Measurements from ENCODE around the gene DEF6. TPM values are rescaled to one million over a fixed set of nuclear protein-coding genes. Genes with fewer than 3 reads are reported as not detected.

The DEF6 gene
- total RNA-seq, 1 donor from 2014 or later, result 0.17 TPM

DNA sequence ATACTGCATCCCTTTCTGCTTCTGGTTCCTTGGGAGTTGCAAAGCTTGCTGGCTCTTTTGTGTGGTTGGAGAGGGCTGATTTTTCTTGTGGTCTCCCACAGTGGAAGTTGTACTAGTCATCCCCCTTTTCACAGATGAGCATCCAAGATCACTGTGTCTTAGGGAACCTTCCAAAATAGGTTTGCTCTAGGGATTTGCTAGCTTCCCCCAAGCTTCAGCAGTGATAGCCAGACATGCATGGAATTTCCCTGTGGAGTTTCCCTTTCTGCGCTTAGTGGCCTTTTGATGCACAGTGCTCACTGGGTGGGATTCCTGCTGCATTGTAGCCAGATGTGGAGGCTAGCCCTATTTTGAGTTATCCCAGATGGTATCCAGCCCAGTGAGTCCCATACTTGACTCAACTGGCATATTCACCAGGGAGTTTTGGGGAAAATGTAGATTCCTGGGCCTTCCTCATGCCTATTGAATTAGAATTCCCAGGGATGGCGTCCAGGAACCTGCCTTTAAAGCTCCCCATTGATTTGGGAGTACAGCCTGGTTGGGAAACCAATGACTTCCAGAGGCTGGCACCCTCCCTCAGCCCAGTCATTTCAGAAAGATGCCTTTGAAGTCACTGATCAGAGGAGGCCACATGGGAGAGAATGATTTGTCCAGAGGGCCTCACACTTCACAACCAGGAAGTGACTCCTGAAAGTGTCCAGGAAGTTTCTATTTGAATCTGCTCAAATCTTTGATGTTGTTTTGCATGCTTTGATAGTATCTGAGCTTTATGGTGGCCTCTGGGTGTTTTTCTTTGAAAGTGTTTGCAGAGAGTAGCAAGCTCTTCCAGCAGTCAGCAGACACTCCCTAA lies 70.6 kb downstream of the DEF6 start:
- H3K4me3 ChIP-seq, result no peak overlapping the region
- no peak overlapping the region for H2AFZ ChIP-seq (replicated peaks)
- peaks cover 11% of the 10 kb centered on the region for H3K4me1 Mint-ChIP-seq
- no peaks in the 10 kb centered on the region for H3F3A ChIP-seq (ENCODE audit: low read depth)
- no peaks in the 10 kb centered on the region for H3K9me3 ChIP-seq (ENCODE audit: low read depth)
- no peak overlapping the region for H3K9ac ChIP-seq
- peaks cover 2% of the 10 kb centered on the region for H3K4me1 ChIP-seq
- peaks cover 8% of the 10 kb centered on the region for H3K36me3 Mint-ChIP-seq
- H3K27me3 ChIP-seq, result no peaks in the 10 kb centered on the region
- no peak for DNase-seq (ENCODE audit: low spot score)
- peaks cover 5% of the 10 kb centered on the region for H3K27me3 Mint-ChIP-seq (ENCODE audit: insufficient read depth, low read depth)
- no peak overlapping the region for H3K27ac ChIP-seq
- H3K79me2 ChIP-seq (ENCODE audit: low read depth), result no peaks in the 10 kb centered on the region
- no peaks in the 10 kb centered on the region for H4K20me1 ChIP-seq (ENCODE audit: low read depth)
- no peak overlapping the region for H3K4me2 ChIP-seq
- H3K36me3 ChIP-seq, result no peaks in the 10 kb centered on the region
- H3K9me3 Mint-ChIP-seq, result no peaks in the 10 kb centered on the region
- no peak for TF ChIP-seq EZH2 (IDR thresholded peaks at IDR 0.05)
- no peak for TF ChIP-seq EZH2phosphoT487 (IDR thresholded peaks at IDR 0.05)
- TF ChIP-seq, protein P1, sequence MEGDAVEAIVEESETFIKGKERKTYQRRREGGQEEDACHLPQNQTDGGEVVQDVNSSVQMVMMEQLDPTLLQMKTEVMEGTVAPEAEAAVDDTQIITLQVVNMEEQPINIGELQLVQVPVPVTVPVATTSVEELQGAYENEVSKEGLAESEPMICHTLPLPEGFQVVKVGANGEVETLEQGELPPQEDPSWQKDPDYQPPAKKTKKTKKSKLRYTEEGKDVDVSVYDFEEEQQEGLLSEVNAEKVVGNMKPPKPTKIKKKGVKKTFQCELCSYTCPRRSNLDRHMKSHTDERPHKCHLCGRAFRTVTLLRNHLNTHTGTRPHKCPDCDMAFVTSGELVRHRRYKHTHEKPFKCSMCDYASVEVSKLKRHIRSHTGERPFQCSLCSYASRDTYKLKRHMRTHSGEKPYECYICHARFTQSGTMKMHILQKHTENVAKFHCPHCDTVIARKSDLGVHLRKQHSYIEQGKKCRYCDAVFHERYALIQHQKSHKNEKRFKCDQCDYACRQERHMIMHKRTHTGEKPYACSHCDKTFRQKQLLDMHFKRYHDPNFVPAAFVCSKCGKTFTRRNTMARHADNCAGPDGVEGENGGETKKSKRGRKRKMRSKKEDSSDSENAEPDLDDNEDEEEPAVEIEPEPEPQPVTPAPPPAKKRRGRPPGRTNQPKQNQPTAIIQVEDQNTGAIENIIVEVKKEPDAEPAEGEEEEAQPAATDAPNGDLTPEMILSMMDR (IDR thresholded peaks at IDR 0.05), result no peak
- no peak overlapping the region for H3K4me3 Mint-ChIP-seq
- no peak overlapping the region for H3K27ac Mint-ChIP-seq

DNA sequence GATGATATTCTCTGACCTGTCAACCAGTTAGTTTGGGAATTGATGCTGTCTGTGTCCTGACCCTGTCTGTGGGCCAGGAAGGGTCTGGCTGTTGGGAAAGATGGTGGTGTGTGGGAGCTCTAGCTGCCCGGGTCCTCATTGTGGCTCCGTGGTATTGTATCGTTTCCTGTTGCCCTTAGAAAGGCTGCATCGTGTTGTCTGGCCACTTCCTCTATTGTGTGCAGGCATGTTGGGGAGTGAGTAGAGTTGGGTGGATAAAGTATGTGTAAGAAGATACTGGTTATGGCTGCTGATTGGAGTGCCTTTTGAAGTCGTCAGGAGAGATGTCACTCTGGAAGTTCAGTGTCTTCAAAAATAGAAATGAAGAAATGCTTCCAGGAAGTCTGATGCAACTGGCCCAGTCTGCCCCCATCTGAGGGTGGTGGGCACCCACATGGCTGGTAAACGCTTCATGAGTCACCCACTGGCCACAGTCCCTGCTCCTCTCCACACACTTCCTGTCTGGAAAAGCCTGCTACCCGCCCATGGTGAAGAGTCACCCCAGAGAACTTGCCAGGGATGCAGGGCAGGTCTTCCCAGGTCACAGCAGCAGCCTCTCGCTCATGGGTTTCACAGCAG lies 72.6 kb downstream of the DEF6 start:
- TF ChIP-seq EZH2 (IDR thresholded peaks at IDR 0.05), result no peak
- no peak for TF ChIP-seq EZH2phosphoT487 (IDR thresholded peaks at IDR 0.05)
- TF ChIP-seq, protein P1 (IDR thresholded peaks at IDR 0.05), result no peak
- Mint-ChIP-seq H3K4me3 (no peak overlapping the region), H3K27me3 (ENCODE audit: insufficient read depth, low read depth) (peaks cover 9% of the 10 kb centered on the region), H3K27ac (peak overlapping the region; percentile 4), H3K36me3 (peaks cover 8% of the 10 kb centered on the region), H3K9me3 (no peaks in the 10 kb centered on the region), H3K4me1 (peaks cover 6% of the 10 kb centered on the region)
- H3F3A ChIP-seq (ENCODE audit: low read depth), result no peaks in the 10 kb centered on the region
- no peaks in the 10 kb centered on the region for H3K4me1 ChIP-seq
- H3K79me2 ChIP-seq (ENCODE audit: low read depth), result no peaks in the 10 kb centered on the region
- H3K9ac ChIP-seq, result no peak overlapping the region
- no peak overlapping the region for H3K27ac ChIP-seq
- no peak for DNase-seq (ENCODE audit: low spot score)
- no peaks in the 10 kb centered on the region for H3K36me3 ChIP-seq
- H3K27me3 ChIP-seq, result no peaks in the 10 kb centered on the region
- H3K4me2 ChIP-seq, result no peak overlapping the region
- H3K4me3 ChIP-seq, result no peak overlapping the region
- H2AFZ ChIP-seq (replicated peaks), result no peak overlapping the region
- H4K20me1 ChIP-seq (ENCODE audit: low read depth), result no peaks in the 10 kb centered on the region
- H3K9me3 ChIP-seq (ENCODE audit: low read depth), result no peaks in the 10 kb centered on the region

DNA sequence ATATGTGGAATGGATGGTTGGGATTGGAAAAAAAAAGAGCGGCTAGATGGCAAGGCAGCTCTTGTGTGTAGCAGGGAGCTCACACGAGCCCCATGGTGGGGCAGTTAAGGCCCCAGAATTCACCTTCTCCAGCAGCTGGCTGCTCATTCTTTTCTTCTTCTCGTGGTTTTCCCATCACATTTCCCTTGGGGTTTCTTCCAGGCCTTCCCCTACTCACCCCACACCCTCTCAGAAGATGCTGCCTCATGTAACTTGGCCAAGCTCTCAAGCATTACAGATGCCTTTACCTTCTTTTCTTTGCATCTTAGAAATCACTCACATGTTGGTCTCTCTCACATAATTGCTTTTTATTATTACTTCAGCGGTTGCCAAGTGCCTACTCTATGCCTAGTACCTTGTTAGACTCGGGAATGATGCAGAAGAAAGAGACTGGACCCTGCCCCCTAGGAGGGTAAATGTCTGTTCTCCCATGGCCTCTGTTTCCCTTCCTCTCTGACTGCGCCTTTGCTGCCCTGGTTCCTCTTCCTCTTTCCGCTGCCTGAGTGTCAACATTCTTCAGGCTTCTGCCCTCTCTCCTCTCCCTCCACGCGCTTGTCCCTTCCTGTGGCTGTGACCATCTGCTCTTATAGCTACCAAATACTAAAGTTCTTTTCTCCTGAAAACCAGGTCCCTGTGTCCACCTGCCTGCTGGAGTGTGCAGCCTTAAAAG lies 73.3 kb downstream of the DEF6 start:
- H4K20me1 ChIP-seq (ENCODE audit: low read depth), result no peaks in the 10 kb centered on the region
- H3K4me3 ChIP-seq, result no peak overlapping the region
- H3F3A ChIP-seq (ENCODE audit: low read depth), result no peaks in the 10 kb centered on the region
- no peaks in the 10 kb centered on the region for H3K36me3 ChIP-seq
- Mint-ChIP-seq H3K4me1 (peaks cover 6% of the 10 kb centered on the region), H3K27me3 (ENCODE audit: insufficient read depth, low read depth) (peaks cover 6% of the 10 kb centered on the region), H3K4me3 (no peak overlapping the region), H3K27ac (peak overlapping the region; percentile 43), H3K9me3 (no peaks in the 10 kb centered on the region), H3K36me3 (peaks cover 8% of the 10 kb centered on the region)
- no peaks in the 10 kb centered on the region for H3K27me3 ChIP-seq
- H3K9me3 ChIP-seq (ENCODE audit: low read depth), result no peaks in the 10 kb centered on the region
- no peak overlapping the region for H3K4me2 ChIP-seq
- no peak overlapping the region for H3K27ac ChIP-seq
- H3K9ac ChIP-seq, result no peak overlapping the region
- no peaks in the 10 kb centered on the region for H3K79me2 ChIP-seq (ENCODE audit: low read depth)
- TF ChIP-seq EZH2phosphoT487 (IDR thresholded peaks at IDR 0.05) (no peak), EZH2 (IDR thresholded peaks at IDR 0.05) (no peak)
- TF ChIP-seq, protein P1 (IDR thresholded peaks at IDR 0.05), result no peak
- no peak for DNase-seq (ENCODE audit: low spot score)
- no peaks in the 10 kb centered on the region for H3K4me1 ChIP-seq
- H2AFZ ChIP-seq (replicated peaks), result no peak overlapping the region

Other genes starting within 250 kb of the DEF6 start
- gene TCP11, start 156.5 kb upstream of the DEF6 start, total RNA-seq (ENCODE audit: low replicate concordance), result 0.25 TPM in 1 of 2 replicates, not detected in the other
- gene SCUBE3, start 83.9 kb upstream of the DEF6 start, total RNA-seq (ENCODE audit: low replicate concordance), result 9.0 and 11.4 TPM in 2 replicates
- 14.8 and 27.0 TPM in 2 replicates for gene ZNF76, start 38.1 kb upstream of the DEF6 start, total RNA-seq (ENCODE audit: low replicate concordance)
- gene PPARD, start 44.7 kb downstream of the DEF6 start, total RNA-seq (ENCODE audit: low replicate concordance), result 4.9 and 8.2 TPM in 2 replicates
- 9.3 and 23.9 TPM in 2 replicates for gene FANCE, start 154.5 kb downstream of the DEF6 start, total RNA-seq (ENCODE audit: low replicate concordance)
- 2,002 and 2,026 TPM in 2 replicates for gene RPL10A, start 170.6 kb downstream of the DEF6 start, total RNA-seq (ENCODE audit: low replicate concordance)
- 9.7 and 23.5 TPM in 2 replicates for gene TEAD3, start 199.3 kb downstream of the DEF6 start, total RNA-seq (ENCODE audit: low replicate concordance)
- 0.46 TPM in 1 of 2 replicates, not detected in the other for gene TULP1, start 215.1 kb downstream of the DEF6 start, total RNA-seq (ENCODE audit: low replicate concordance)

Measured in neural progenitor cell (in vitro differentiated cells).